Activated T-helper 1 cell treated with anti-CD3 and anti-CD28 coated beads, Interleukin-12 subunit alpha, Interleukin-12 subunit beta, Interleukin-2, Interleukin-4 antibody, amounts not matched to agents 30 ng/mL and 10 ng/mL and 1 ng/mL, durations not matched to agents 14 hours and 24 hours and 36 hours (primary cell): ENCODE results near the gene TMEM8B. TPM values are rescaled to one million over a fixed set of nuclear protein-coding genes. Genes with fewer than 3 reads are reported as not detected.

ENCODE experiments used
- DNase-seq: peaks from one replicate; pipeline ENCODE4 v3.0.0; 2021; ENCODE audit warnings: low spot score
- H3K27ac Mint-ChIP-seq: one replicate; pipeline ENCODE4 v1.8.0; 2021; ENCODE audit warnings: mild to moderate bottlenecking, mixed read lengths
- H3K27me3 Mint-ChIP-seq: one replicate; pipeline ENCODE4 v1.8.0; 2022; ENCODE audit warnings: mild to moderate bottlenecking, moderate library complexity, mixed read lengths; ENCODE audit not compliant: insufficient read depth
- H3K36me3 Mint-ChIP-seq: one replicate; pipeline ENCODE4 v1.8.0; 2021; ENCODE audit warnings: low read depth, mixed read lengths
- H3K4me1 Mint-ChIP-seq: one replicate; pipeline ENCODE4 v1.8.0; 2021; ENCODE audit warnings: low read depth, mixed read lengths
- H3K4me3 Mint-ChIP-seq: one replicate; pipeline ENCODE4 v1.8.0; 2021; ENCODE audit warnings: mild to moderate bottlenecking, moderate library complexity, mixed read lengths
- H3K9me3 Mint-ChIP-seq: one replicate; pipeline ENCODE4 v1.8.0; 2021; ENCODE audit warnings: mixed read lengths
- intact Hi-C: fragments of 100-400 bp; cut with micrococcal nuclease; formaldehyde crosslinking; loops from one replicate; pipeline ENCODE4 v1.15.1; 2024
- total RNA-seq: library from RNA; stranded (reverse); gene quantifications from 2 replicates; pipeline ENCODE4 v1.2.3, GENCODE V29; 2022

TMEM8B gene
- total RNA-seq, 1 donor from 2014 or later, result 1.7 TPM

- intact Hi-C loops, result no loop called here
- Mint-ChIP-seq H3K9me3 (no peaks in the 10 kb centered on the region), H3K27me3 (peaks cover 2% of the 10 kb centered on the region), H3K4me3 (no peak overlapping the region), H3K36me3 (no peaks in the 10 kb centered on the region), H3K4me1 (peaks cover 2% of the 10 kb centered on the region), H3K27ac (no peak overlapping the region)
- DNase-seq, result no peak
Measured at GRCh38 chr9:35852876-35853865, 24.1 kb downstream of the TMEM8B start.

- H3K9me3 Mint-ChIP-seq, result no peaks in the 10 kb centered on the region
- no peaks in the 10 kb centered on the region for H3K36me3 Mint-ChIP-seq
- no peak overlapping the region for H3K27ac Mint-ChIP-seq
- intact Hi-C loops, result no loop called here
- H3K27me3 Mint-ChIP-seq, result peaks cover 2% of the 10 kb centered on the region
- no peak for DNase-seq
- no peak overlapping the region for H3K4me3 Mint-ChIP-seq
- H3K4me1 Mint-ChIP-seq, result no peaks in the 10 kb centered on the region
Measured at GRCh38 chr9:35854091-35854762, 25.2 kb downstream of the TMEM8B start.

DNA sequence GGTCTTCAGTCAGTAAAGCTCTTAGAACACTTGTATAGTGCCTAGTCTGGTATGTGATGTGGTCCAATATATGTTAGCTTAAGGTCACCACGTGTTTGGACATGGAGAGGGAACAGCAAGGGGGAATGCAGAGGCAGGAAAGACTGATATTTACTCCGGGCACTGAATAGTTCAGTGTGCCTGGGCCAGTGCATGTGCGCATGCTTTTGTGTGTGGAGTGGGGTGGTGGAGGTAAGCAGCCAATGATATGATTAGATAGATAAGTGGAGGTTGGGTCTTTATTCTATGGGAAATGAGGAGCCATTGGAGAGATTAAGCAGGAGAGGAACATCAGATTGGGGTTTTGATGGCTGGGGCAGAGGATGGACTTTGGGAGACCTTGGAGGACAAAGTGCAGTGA, 27.2 kb downstream of the TMEM8B start:
- H3K9me3 Mint-ChIP-seq, result no peaks in the 10 kb centered on the region
- no peaks in the 10 kb centered on the region for H3K4me1 Mint-ChIP-seq
- H3K36me3 Mint-ChIP-seq, result no peaks in the 10 kb centered on the region
- intact Hi-C loops, result no loop called here
- H3K4me3 Mint-ChIP-seq, result no peak overlapping the region
- H3K27me3 Mint-ChIP-seq, result no peaks in the 10 kb centered on the region
- DNase-seq, result no peak
- H3K27ac Mint-ChIP-seq, result no peak overlapping the region

GRCh38 chr9:35856882-35857281, 27.9 kb downstream of the TMEM8B start:
- no peak overlapping the region for H3K27ac Mint-ChIP-seq
- no peaks in the 10 kb centered on the region for H3K4me1 Mint-ChIP-seq

DNA sequence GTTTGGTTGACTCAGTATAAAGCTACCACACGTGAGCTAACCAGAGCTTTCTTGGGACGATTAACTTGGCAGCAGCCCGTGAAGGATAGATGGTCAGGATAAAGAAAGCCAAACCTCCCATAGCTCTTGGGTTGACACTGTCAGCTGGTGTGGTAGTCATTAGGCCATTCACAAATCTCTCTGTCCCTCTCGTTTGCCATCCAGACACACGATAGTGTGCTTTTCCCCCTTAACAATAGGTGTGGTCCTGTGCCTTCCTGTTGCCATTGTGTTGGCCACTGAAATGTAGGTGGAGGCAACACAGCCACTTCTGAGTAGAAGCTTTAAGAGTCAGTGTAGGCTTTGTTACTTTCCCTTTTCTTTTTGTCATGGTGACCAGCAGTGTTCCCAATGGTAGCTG, 29.4 kb downstream of the TMEM8B start:
- Mint-ChIP-seq H3K36me3 (no peaks in the 10 kb centered on the region), H3K9me3 (no peaks in the 10 kb centered on the region), H3K4me1 (no peaks in the 10 kb centered on the region), H3K4me3 (no peak overlapping the region), H3K27me3 (peaks cover 6% of the 10 kb centered on the region), H3K27ac (no peak overlapping the region)
- no peak for DNase-seq
- intact Hi-C loops, result no loop called here

More at GRCh38 chr9:35856882-35857281, 27.9 kb downstream of the TMEM8B start:
- intact Hi-C loops, result no loop called here
- Mint-ChIP-seq H3K36me3 (no peaks in the 10 kb centered on the region), H3K4me3 (no peak overlapping the region), H3K9me3 (no peaks in the 10 kb centered on the region), H3K27me3 (peaks cover 3% of the 10 kb centered on the region)
- DNase-seq, result no peak

DNA sequence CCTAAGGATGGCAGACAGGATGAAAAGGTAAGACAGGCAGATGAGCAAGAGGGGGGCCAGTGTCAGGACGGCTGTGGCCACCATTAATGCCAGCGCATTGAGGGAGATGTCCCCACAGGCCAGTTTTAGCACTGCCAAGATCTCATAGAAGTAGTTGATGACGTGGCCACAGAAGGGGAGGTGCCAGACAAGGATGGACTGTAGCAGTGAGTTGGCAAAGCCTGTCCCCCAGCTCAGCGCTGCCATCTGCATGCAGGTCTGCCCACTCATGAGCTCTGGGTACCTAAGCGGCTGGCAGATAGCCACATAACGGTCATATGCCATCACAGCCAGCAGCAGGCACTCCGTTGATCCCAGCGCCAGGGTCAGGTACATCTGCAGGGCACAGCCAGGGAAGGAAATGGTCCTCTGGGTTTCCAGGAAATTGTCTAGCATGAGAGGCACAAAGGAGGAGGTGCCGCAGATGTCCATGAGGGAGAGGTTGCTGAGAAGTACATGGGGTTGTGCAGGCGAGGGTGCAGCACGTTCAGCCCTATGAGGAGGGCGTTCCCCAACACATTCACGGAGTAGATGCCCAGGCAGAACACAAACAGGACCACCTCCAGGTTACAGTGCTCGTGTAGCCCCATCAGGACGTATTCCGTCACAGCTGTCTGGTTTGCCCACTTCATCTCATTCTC, 30.4 kb downstream of the TMEM8B start:
- Mint-ChIP-seq H3K9me3 (no peaks in the 10 kb centered on the region), H3K4me3 (no peak overlapping the region), H3K27me3 (peaks cover 6% of the 10 kb centered on the region), H3K4me1 (no peaks in the 10 kb centered on the region), H3K27ac (no peak overlapping the region), H3K36me3 (no peaks in the 10 kb centered on the region)
- intact Hi-C loops, result no loop called here
- DNase-seq, result no peak

DNA sequence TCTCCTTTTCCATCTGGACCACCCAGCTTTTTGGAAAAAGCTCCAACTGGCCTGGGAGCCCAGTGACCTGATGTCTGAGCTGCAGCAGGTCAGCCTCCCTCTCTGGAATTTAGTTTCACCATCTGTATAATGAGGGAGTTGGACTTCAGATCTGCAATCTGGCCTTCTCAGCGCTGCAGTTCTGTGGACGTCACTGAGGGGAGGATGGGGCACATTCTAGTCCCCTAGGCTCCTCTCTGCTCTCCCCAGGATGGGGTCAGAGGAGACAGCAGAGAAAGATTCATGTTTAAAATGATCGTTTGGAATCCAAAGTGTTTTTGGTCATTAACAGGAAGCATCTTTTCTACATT, 30.9 kb downstream of the TMEM8B start:
- intact Hi-C loops, result no loop called here
- H3K36me3 Mint-ChIP-seq, result no peaks in the 10 kb centered on the region
- H3K9me3 Mint-ChIP-seq, result no peaks in the 10 kb centered on the region
- no peak for DNase-seq
- H3K4me1 Mint-ChIP-seq, result no peaks in the 10 kb centered on the region
- H3K4me3 Mint-ChIP-seq, result no peak overlapping the region
- no peak overlapping the region for H3K27ac Mint-ChIP-seq
- peaks cover 6% of the 10 kb centered on the region for H3K27me3 Mint-ChIP-seq

GRCh38 chr9:35861161-35861897, 32.3 kb downstream of the TMEM8B start:
- H3K27me3 Mint-ChIP-seq, result peaks cover 6% of the 10 kb centered on the region

DNA sequence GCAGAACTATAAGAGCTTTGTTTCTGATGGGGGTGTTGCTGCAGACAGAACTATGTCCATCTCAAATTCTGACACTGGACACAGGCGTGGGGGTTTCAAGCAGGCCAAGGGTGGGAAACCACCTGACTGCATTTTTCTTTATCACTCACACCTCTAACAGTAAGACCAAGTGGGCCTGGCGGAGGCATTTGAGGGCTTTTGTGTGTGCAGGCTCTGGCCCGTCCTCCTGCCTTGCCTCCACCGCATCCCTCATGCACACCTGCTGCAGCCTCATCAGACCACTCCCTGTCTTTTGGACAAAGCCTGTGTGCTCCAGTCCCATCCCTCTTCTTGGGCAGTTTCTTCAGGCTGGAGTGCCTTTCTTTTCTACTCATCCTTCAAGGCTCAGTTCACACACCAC, 33.3 kb downstream of the TMEM8B start:
- DNase-seq, result no peak
- H3K27ac Mint-ChIP-seq, result no peak overlapping the region

More at GRCh38 chr9:35861161-35861897, 32.3 kb downstream of the TMEM8B start:
- intact Hi-C loops, result no loop called here
- no peak overlapping the region for H3K27ac Mint-ChIP-seq
- no peaks in the 10 kb centered on the region for H3K9me3 Mint-ChIP-seq
- no peak for DNase-seq
- no peaks in the 10 kb centered on the region for H3K36me3 Mint-ChIP-seq
- no peak overlapping the region for H3K4me3 Mint-ChIP-seq
- no peaks in the 10 kb centered on the region for H3K4me1 Mint-ChIP-seq

GRCh38 chr9:35863583-35863982, 34.6 kb downstream of the TMEM8B start:
- no peak for DNase-seq
- H3K9me3 Mint-ChIP-seq, result no peaks in the 10 kb centered on the region
- H3K4me3 Mint-ChIP-seq, result no peak overlapping the region
- H3K4me1 Mint-ChIP-seq, result no peaks in the 10 kb centered on the region
- H3K27ac Mint-ChIP-seq, result no peak overlapping the region
- H3K36me3 Mint-ChIP-seq, result no peaks in the 10 kb centered on the region
- intact Hi-C loops, result no loop called here
- H3K27me3 Mint-ChIP-seq, result peaks cover 6% of the 10 kb centered on the region

More for the DNA sequence above, 33.3 kb downstream of the TMEM8B start:
- intact Hi-C loops, result no loop called here
- no peak overlapping the region for H3K4me3 Mint-ChIP-seq
- H3K27me3 Mint-ChIP-seq, result peaks cover 6% of the 10 kb centered on the region
- no peaks in the 10 kb centered on the region for H3K9me3 Mint-ChIP-seq
- no peaks in the 10 kb centered on the region for H3K36me3 Mint-ChIP-seq
- no peaks in the 10 kb centered on the region for H3K4me1 Mint-ChIP-seq

DNA sequence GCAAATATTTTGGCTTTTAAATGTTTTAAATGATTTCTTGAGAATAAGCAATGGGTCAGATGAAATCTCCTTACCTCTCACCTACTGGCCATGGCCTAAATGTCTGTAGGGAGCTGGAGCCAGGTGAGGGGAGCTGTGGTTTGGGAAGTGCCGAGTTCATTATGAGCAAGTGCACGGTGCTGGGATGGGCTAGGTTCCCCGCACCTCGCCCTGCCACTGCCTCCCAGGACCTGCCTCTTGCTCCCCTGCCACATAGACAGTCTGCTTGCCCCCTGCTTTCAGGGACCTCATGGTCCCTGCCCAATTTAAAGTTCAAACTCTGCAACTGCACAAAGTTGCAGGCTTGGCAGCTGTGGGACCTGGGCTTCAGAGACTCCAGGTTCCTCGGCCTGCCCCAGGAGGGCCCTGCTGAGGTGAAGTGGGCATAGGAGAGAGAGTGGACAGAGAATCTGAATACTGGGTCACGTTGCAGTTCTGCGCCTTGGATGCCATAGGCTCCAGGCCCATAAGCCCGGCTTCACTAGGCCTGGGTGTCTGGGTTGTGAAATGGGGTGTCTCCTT, 35.7 kb downstream of the TMEM8B start:
- DNase-seq, result no peak
- Mint-ChIP-seq H3K4me1 (no peaks in the 10 kb centered on the region), H3K27ac (no peak overlapping the region), H3K9me3 (no peaks in the 10 kb centered on the region), H3K4me3 (no peak overlapping the region), H3K36me3 (no peaks in the 10 kb centered on the region), H3K27me3 (peaks cover 6% of the 10 kb centered on the region)
- intact Hi-C loops, result no loop called here

DNA sequence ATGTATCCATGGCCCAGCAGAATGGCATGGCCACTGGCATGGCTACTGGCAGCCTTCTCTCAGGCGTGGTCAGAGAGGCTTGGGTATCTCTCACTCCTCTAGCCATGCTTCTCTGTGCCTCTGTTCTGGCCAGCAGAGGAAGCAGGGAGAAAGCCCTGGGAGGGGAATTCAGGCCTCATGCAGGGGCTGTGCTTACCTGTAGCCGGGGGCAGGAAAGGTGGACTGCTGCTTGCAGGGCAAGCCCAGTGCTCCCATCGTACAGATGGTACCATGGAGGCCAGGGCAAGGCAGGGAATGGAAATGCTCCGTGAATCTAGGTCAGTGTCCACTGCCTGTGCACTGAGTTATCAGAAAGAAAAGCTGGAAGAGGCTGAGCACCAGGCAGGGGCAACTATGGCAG, 38.5 kb downstream of the TMEM8B start:
- H3K27ac Mint-ChIP-seq, result no peak overlapping the region
- intact Hi-C loops, result no loop called here
- no peak overlapping the region for H3K4me3 Mint-ChIP-seq
- H3K9me3 Mint-ChIP-seq, result no peaks in the 10 kb centered on the region
- no peaks in the 10 kb centered on the region for H3K4me1 Mint-ChIP-seq
- DNase-seq, result no peak
- H3K27me3 Mint-ChIP-seq, result peaks cover 3% of the 10 kb centered on the region
- no peaks in the 10 kb centered on the region for H3K36me3 Mint-ChIP-seq
